Left lung (tissue), 10 donors: ENCODE measurements around the gene CPM. TPM values are rescaled to one million over a fixed set of nuclear protein-coding genes. Genes with fewer than 3 reads are reported as not detected.
A peak's percentile ranks its signal among the peaks of the same experiment; 100 is the strongest.

Source experiments
- ATAC-seq: fragments of 200-7000 bp; cut with Tn5 transposase; one replicate; pipeline ENCODE4 v1.9.1; 2020; ENCODE audit warnings: moderate library complexity
- DNase-seq, 4 donors: peaks; one replicate each; pipeline ENCODE4 v3.0.0-alpha.2; 2013 to 2020
- H3K27ac ChIP-seq, 2 donors: fragments of 200-600 bp; sonication (generic) in 1 of 2; one replicate each; pipeline versions ENCODE4 v1.5.0 to v1.8.0; 2020 to 2021
- H3K27me3 ChIP-seq, 2 donors: fragments of 200-600 bp; sonication (generic) in 1 of 2; one replicate each; pipeline versions ENCODE4 v1.5.0 to v1.8.0; 2020 to 2021
- H3K36me3 ChIP-seq, 2 donors: fragments of 200-600 bp; sonication (generic) in 1 of 2; one replicate each; pipeline versions ENCODE4 v1.5.0 to v1.8.0; 2020 to 2021
- H3K4me1 ChIP-seq, 2 donors: fragments of 200-600 bp; one replicate each; pipeline ENCODE4 v1.8.0; 2021
- H3K4me3 ChIP-seq, 2 donors: fragments of 200-600 bp; sonication (generic) in 1 of 2; one replicate each; pipeline versions ENCODE4 v1.5.0 to v1.8.0; 2020 to 2021; ENCODE audit warnings: mild to moderate bottlenecking in 1 of 2
- H3K9me3 ChIP-seq, 2 donors: fragments of 200-600 bp; sonication (generic) in 1 of 2; one replicate each; pipeline versions ENCODE4 v1.5.0 to v1.8.0; 2020 to 2021
- CTCF ChIP-seq, 2 donors: fragments of 200-600 bp; sonication (generic) in 1 of 2; IDR thresholded peaks; one replicate each; pipeline versions ENCODE4 v1.5.0 to v1.8.0; 2021; ENCODE audit warnings: antibody characterized with exemption in 2 of 2
- intact Hi-C, 2 donors: fragments of 100-400 bp; cut with DNase I; formaldehyde crosslinking; loops; one replicate each; pipeline versions ENCODE4 v1.11.2 to v1.14.2; 2022
- polyA plus RNA-seq, 6 donors: library from polyadenylated mRNA; unstranded; fragments of 120-200 nt; gene quantifications; one replicate each; pipeline ENCODE4 v1.2.1, GENCODE V29; 2013; ENCODE audit not compliant: insufficient read length in 6 of 6
- total RNA-seq, 2 donors: library from RNA; stranded (reverse); fragmentation: NEBNext Ultra II Directional; extraction: Animal tissue kit (Norgen Biotek cat#: 25700); gene quantifications; one replicate each; pipeline ENCODE4 v1.2.1, GENCODE V29; 2021
- donor health status: DM: no; HTN: yes; CAD: no.
- donor health status: DM: no; HTN: no; CAD: no.

The CPM gene
- total and polyA plus RNA-seq, 8 donors = 180 to 708 (median 336) TPM

GRCh38 chr12:68924546-68924945 lies 8.4 kb downstream of the CPM start:
- Histone ChIP-seq H3K4me1 (no peaks in the 10 kb centered on the region), H3K4me3 (no peak overlapping the region), H3K36me3 (peaks cover 0 to 13% of the 10 kb centered on the region in 2 donors), H3K27me3 (no peaks in the 10 kb centered on the region), H3K9me3 (peaks cover 0 to 4% of the 10 kb centered on the region in 2 donors), H3K27ac (no peak overlapping the region)
- no peak for TF ChIP-seq CTCF (IDR thresholded peaks at IDR 0.05)
- DNase-seq (no peak), ATAC-seq (no peak)
- intact Hi-C loops = no loop called here

GRCh38 chr12:68919581-68920239 lies 13.3 kb downstream of the CPM start:
- ATAC-seq = no peak

GRCh38 chr12:68918960-68919359 lies 14.0 kb downstream of the CPM start:
- DNase-seq (no peak), ATAC-seq (no peak)
- intact Hi-C loops = no loop called here
- no peak overlapping the region for H3K4me3 ChIP-seq
- no peak for TF ChIP-seq CTCF (IDR thresholded peaks at IDR 0.05)
- H3K27me3 ChIP-seq = no peaks in the 10 kb centered on the region
- H3K27ac ChIP-seq = no peak overlapping the region
- H3K36me3 ChIP-seq = peaks cover 0 to 3% of the 10 kb centered on the region in 2 donors
- H3K9me3 ChIP-seq = no peaks in the 10 kb centered on the region
- H3K4me1 ChIP-seq = peaks cover 0 to 3% of the 10 kb centered on the region in 2 donors

More at GRCh38 chr12:68919581-68920239, 13.3 kb downstream of the CPM start:
- intact Hi-C loops = no loop called here
- DNase-seq = no peak
- Histone ChIP-seq H3K27me3 (no peaks in the 10 kb centered on the region), H3K27ac (no peak overlapping the region), H3K4me1 (peaks cover 0 to 3% of the 10 kb centered on the region in 2 donors), H3K36me3 (peaks cover 0 to 3% of the 10 kb centered on the region in 2 donors), H3K9me3 (no peaks in the 10 kb centered on the region), H3K4me3 (no peak overlapping the region)
- no peak for TF ChIP-seq CTCF (IDR thresholded peaks at IDR 0.05)

GRCh38 chr12:68915055-68915454 lies 17.9 kb downstream of the CPM start:
- no peak overlapping the region for H3K4me3 ChIP-seq
- no peaks in the 10 kb centered on the region for H3K9me3 ChIP-seq
- H3K27ac ChIP-seq = peak overlapping the region in 1 of 2 donors; percentile 15
- peaks cover 0 to 15% of the 10 kb centered on the region in 2 donors for H3K36me3 ChIP-seq
- H3K27me3 ChIP-seq = no peaks in the 10 kb centered on the region
- ATAC-seq = peak; percentile 16
- DNase-seq = no peak
- TF ChIP-seq CTCF (IDR thresholded peaks at IDR 0.05) = no peak
- H3K4me1 ChIP-seq = peaks cover 0 to 3% of the 10 kb centered on the region in 2 donors
- intact Hi-C loops = no loop called here

- Histone ChIP-seq H3K4me1 (peaks cover 0 to 3% of the 10 kb centered on the region in 2 donors), H3K27ac (no peak overlapping the region), H3K36me3 (peaks cover 0 to 15% of the 10 kb centered on the region in 2 donors), H3K27me3 (no peaks in the 10 kb centered on the region), H3K9me3 (no peaks in the 10 kb centered on the region), H3K4me3 (no peak overlapping the region)
- TF ChIP-seq CTCF (IDR thresholded peaks at IDR 0.05) = no peak
- no peak for ATAC-seq
- DNase-seq = no peak
- intact Hi-C loops = no loop called here
Observed at GRCh38 chr12:68913682-68914081, 19.3 kb downstream of the CPM start.
